Measurements from ENCODE around the gene DDB1.
A peak's percentile ranks its signal among the peaks of the same experiment; 100 is the strongest.
"Not testable (repeated sequence)": the region's sequence is repeated elsewhere in the genome, so short reads cannot be mapped to it uniquely, and the experiment has no call there.

DDB1 gene

DNA sequence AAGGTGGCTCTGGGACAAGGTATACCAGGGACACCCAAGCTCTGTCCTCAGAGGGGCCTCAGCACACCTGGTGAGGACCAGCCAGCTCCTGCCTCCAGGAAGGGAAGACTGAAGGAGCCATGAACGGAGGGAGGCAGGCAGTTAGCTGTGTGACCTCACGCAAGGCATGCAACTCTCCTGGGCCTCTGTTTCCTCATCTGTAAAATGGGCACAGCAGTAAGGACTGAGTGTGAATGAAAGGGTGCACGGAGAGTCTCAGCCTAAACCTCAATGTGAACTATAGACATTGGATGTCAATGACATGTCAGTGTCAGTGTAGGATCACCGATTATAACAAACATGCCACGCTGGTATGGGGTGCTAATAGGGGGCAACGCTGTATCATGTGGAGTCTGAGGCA is 73.5 kb downstream of the DDB1 start:
- WGBS (ENCODE audit: insufficient coverage): 100% methylated on average over 5 of the region's 6 CpGs
- H3K27ac ChIP-seq (ENCODE audit: insufficient read depth in 1 of 2, low read depth in 1 of 2, low read length in 2 of 2, poor library complexity in 1 of 2, severe bottlenecking in 2 of 2): no peak overlapping the region
- peaks cover 0 to 5% (median 3%) of the 10 kb centered on the region in 4 experiments for H3K36me3 ChIP-seq (ENCODE audit: control insufficient read depth in 4 of 4, insufficient read depth in 4 of 4, low read length in 3 of 4)
- no peaks in the 10 kb centered on the region for H3K27me3 ChIP-seq (replicated peaks in 2 of 5; ENCODE audit: control insufficient read depth in 4 of 5, insufficient read depth in 5 of 5, low read length in 4 of 5)
- no peaks in the 10 kb centered on the region for H3K9me3 ChIP-seq (ENCODE audit: control extremely low read depth in 1 of 5, control insufficient read depth in 4 of 5, insufficient read depth in 2 of 5, low read depth in 1 of 5, low read length in 4 of 5)
- no peak for DNase-seq
- no peak overlapping the region for H3K4me3 ChIP-seq (ENCODE audit: control insufficient read depth in 1 of 7, extremely low read depth in 1 of 7, insufficient read depth in 4 of 7, low read depth in 2 of 7, low read length in 6 of 7)
- H3K4me1 ChIP-seq (ENCODE audit: control extremely low read depth in 1 of 4, control insufficient read depth in 4 of 4, insufficient read depth in 4 of 4, low read length in 3 of 4): peaks cover 0 to 2% (median 0%) of the 10 kb centered on the region in 4 experiments
- ChIA-PET POLR2A (no interaction called here), CTCF (interaction anchor here (1.1 kb wide), 1 partner anchor 11 kb away, joined by 3 read pairs; no protein-coding TSS in a partner anchor)

DNA sequence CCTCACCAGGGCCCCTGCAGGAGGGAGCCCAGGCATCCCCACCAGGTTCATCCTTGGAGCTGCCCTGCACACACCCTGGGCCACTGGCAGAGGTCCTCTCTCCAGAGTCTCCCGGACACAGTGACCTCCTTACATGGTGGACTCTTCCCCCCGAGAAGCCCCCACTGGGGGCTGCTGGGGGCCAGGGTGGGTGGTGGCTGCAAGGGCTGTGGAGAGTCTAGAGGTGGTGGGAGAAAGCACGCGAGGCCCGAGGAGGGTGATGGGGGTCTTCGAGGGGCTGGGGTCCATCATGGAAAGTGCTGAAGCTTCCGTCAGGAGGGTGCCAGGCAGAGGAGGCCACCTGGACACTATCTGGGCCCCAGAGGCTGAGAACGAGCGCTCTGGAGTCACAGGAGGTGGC is 74.4 kb downstream of the DDB1 start:
- WGBS (ENCODE audit: insufficient coverage): 92% methylated on average over 8 of the region's 9 CpGs
- DNase-seq: no peak
- no peak overlapping the region for H3K4me3 ChIP-seq (ENCODE audit: control insufficient read depth in 1 of 7, extremely low read depth in 1 of 7, insufficient read depth in 4 of 7, low read depth in 2 of 7, low read length in 6 of 7)
- H3K27ac ChIP-seq (ENCODE audit: insufficient read depth in 1 of 2, low read depth in 1 of 2, low read length in 2 of 2, poor library complexity in 1 of 2, severe bottlenecking in 2 of 2): no peak overlapping the region
- peaks cover 0 to 2% (median 0%) of the 10 kb centered on the region in 4 experiments for H3K4me1 ChIP-seq (ENCODE audit: control extremely low read depth in 1 of 4, control insufficient read depth in 4 of 4, insufficient read depth in 4 of 4, low read length in 3 of 4)
- no peaks in the 10 kb centered on the region for H3K9me3 ChIP-seq (ENCODE audit: control extremely low read depth in 1 of 5, control insufficient read depth in 4 of 5, insufficient read depth in 2 of 5, low read depth in 1 of 5, low read length in 4 of 5)
- POLR2A ChIA-PET: no interaction called here
- H3K27me3 ChIP-seq (replicated peaks in 2 of 5; ENCODE audit: control insufficient read depth in 4 of 5, insufficient read depth in 5 of 5, low read length in 4 of 5): no peaks in the 10 kb centered on the region
- H3K36me3 ChIP-seq (ENCODE audit: control insufficient read depth in 4 of 4, insufficient read depth in 4 of 4, low read length in 3 of 4): peaks cover 0 to 4% (median 3%) of the 10 kb centered on the region in 4 experiments
- CTCF ChIA-PET: interaction anchor here (1.1 kb wide), 1 partner anchor 12 kb away, joined by 3 read pairs; no protein-coding TSS in a partner anchor

DNA sequence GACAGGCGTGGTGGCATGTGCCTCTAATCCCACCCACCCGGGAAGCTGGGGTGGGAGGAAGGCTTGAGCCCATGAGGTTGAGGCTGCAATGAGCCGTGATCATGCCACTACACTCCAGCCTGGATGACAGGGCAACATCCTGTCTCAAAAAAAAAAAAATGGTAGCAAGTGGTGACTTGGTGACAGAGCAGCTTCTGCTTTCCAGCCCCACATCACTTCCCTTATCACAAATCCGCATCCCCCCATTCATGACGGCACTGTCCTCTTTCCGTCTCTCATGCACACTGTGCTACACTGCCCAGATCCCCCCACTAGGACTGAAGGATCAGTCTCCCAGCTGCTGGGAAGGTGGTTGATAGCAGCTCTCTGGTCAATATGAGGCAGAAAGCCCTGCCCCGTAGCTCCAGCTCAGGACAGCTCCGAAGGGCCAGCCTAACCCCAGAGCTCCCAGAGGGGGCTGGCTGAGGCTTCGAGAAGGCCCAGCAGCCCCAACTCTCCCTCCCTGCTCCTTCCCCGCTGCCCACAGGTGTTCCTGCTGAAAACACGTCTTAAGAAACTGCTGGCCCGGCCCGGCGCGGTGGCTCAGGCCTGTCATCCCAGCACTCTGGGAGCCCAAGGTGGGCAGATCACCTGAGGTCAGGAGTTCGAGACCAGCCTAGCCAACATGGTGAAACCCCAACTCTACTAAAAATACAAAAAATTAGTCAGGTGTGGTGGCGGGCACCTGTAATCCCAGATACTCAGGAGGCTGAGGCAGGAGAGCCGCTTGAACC is 76.0 kb downstream of the DDB1 start:
- CTCF ChIA-PET: interaction anchor here (0.6 to 6.3 kb wide), 4 partner anchors 34 to 140 kb away, joined by 3 to 30 read pairs (median 4); partner anchors contain the start of gene VWCE

DNA sequence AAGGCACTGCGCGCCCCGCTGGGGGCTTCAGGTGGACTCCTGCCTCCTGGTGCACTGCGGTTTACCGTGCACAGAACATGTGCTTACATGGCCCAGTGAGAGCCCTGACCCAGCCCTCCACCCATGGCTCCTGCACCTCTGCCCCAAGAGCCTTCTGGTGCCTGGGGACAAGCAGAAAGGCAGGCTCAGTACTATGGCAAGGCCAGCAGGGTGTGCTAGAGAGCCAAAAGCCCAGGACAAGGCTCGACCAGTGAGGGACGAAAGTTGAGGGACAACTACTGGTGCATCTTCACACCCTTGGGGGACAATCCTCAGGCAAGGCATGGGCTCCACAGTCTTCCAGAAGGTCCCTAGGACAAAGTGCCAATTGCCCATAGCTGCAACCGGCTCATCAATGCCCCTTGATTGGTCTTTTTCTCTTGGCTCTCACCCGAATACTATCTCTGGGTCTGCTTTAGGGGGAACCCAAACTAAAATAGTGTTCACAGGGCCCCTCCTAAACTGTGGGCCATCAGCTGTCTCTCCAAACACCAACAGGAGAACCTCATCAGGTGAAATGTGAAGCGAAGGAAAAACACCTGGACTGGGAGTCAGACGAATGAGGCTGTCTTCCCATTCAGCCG is 78.4 kb downstream of the DDB1 start:
- WGBS (ENCODE audit: insufficient coverage): 60% methylated on average over 10 of the region's 12 CpGs
- no peak overlapping the region for H3K4me3 ChIP-seq (ENCODE audit: control insufficient read depth in 1 of 7, extremely low read depth in 1 of 7, insufficient read depth in 4 of 7, low read depth in 2 of 7, low read length in 6 of 7)
- H3K9me3 ChIP-seq (ENCODE audit: control extremely low read depth in 1 of 5, control insufficient read depth in 4 of 5, insufficient read depth in 2 of 5, low read depth in 1 of 5, low read length in 4 of 5): no peaks in the 10 kb centered on the region
- peaks cover 0 to 2% (median 0%) of the 10 kb centered on the region in 4 experiments for H3K4me1 ChIP-seq (ENCODE audit: control extremely low read depth in 1 of 4, control insufficient read depth in 4 of 4, insufficient read depth in 4 of 4, low read length in 3 of 4)
- no peaks in the 10 kb centered on the region for H3K27me3 ChIP-seq (replicated peaks in 2 of 5; ENCODE audit: control insufficient read depth in 4 of 5, insufficient read depth in 5 of 5, low read length in 4 of 5)
- ChIA-PET POLR2A (interaction anchor here (0.7 kb wide), 1 partner anchor 997 kb away, joined by 3 read pairs; no protein-coding TSS in a partner anchor), CTCF (interaction anchor here (0.6 to 6.3 kb wide), 11 partner anchors 10 to 1049 kb away, joined by 3 to 30 read pairs (median 3); partner anchors contain the start of gene VWCE)
- no peak overlapping the region for H3K27ac ChIP-seq (ENCODE audit: insufficient read depth in 1 of 2, low read depth in 1 of 2, low read length in 2 of 2, poor library complexity in 1 of 2, severe bottlenecking in 2 of 2)
- peak; percentile 56 to 73 (median 62) for DNase-seq
- H3K36me3 ChIP-seq (ENCODE audit: control insufficient read depth in 4 of 4, insufficient read depth in 4 of 4, low read length in 3 of 4): peaks cover 0 to 2% (median under 1%) of the 10 kb centered on the region in 4 experiments

More for the DNA sequence above, 76.0 kb downstream of the DDB1 start:
- Histone ChIP-seq H3K27me3 (replicated peaks in 2 of 5; ENCODE audit: control insufficient read depth in 4 of 5, insufficient read depth in 5 of 5, low read length in 4 of 5) (no peaks in the 10 kb centered on the region), H3K36me3 (ENCODE audit: control insufficient read depth in 4 of 4, insufficient read depth in 4 of 4, low read length in 3 of 4) (peaks cover 0 to 2% (median under 1%) of the 10 kb centered on the region in 4 experiments), H3K4me3 (ENCODE audit: control insufficient read depth in 1 of 7, extremely low read depth in 1 of 7, insufficient read depth in 4 of 7, low read depth in 2 of 7, low read length in 6 of 7) (no peak overlapping the region), H3K4me1 (ENCODE audit: control extremely low read depth in 1 of 4, control insufficient read depth in 4 of 4, insufficient read depth in 4 of 4, low read length in 3 of 4) (peaks cover 0 to 2% (median 0%) of the 10 kb centered on the region in 4 experiments), H3K9me3 (ENCODE audit: control extremely low read depth in 1 of 5, control insufficient read depth in 4 of 5, insufficient read depth in 2 of 5, low read depth in 1 of 5, low read length in 4 of 5) (no peaks in the 10 kb centered on the region), H3K27ac (ENCODE audit: insufficient read depth in 1 of 2, low read depth in 1 of 2, low read length in 2 of 2, poor library complexity in 1 of 2, severe bottlenecking in 2 of 2) (no peak overlapping the region)
- POLR2A ChIA-PET: no interaction called here
- DNase-seq: peak; percentile 51 to 90 (median 88)
- WGBS (ENCODE audit: insufficient coverage): 86% methylated on average over 16 of the region's 18 CpGs

DNA sequence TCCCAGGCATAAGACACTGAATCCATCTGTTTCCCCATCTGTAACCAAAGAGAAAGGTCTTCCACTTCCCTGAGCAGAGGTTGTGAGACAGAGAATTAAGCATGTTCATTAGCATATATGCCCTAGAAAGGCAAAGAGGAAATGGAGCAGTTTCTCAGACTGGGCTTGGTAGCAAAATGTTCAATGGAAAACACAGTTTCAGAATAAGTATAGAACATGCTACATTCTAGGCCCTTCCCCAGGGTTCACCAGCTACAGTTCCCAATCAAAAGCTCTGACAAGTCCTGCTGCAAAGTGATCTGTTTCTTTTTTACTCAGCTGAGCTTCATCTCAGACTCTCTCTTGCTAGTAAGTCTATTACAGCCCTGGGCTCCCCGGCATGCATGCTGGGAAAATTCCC is 80.6 kb downstream of the DDB1 start:
- H3K4me1 ChIP-seq (ENCODE audit: control extremely low read depth in 1 of 4, control insufficient read depth in 4 of 4, insufficient read depth in 4 of 4, low read length in 3 of 4); H3K27me3 ChIP-seq (replicated peaks in 2 of 5; ENCODE audit: control insufficient read depth in 4 of 5, insufficient read depth in 5 of 5, low read length in 4 of 5); H3K27ac ChIP-seq (ENCODE audit: insufficient read depth in 1 of 2, low read depth in 1 of 2, low read length in 2 of 2, poor library complexity in 1 of 2, severe bottlenecking in 2 of 2); H3K4me3 ChIP-seq (ENCODE audit: control insufficient read depth in 1 of 7, extremely low read depth in 1 of 7, insufficient read depth in 4 of 7, low read depth in 2 of 7, low read length in 6 of 7); DNase-seq; H3K36me3 ChIP-seq (ENCODE audit: control insufficient read depth in 4 of 4, insufficient read depth in 4 of 4, low read length in 3 of 4); POLR2A ChIA-PET; H3K9me3 ChIP-seq (ENCODE audit: control extremely low read depth in 1 of 5, control insufficient read depth in 4 of 5, insufficient read depth in 2 of 5, low read depth in 1 of 5, low read length in 4 of 5): not testable (repeated sequence)
- WGBS (ENCODE audit: insufficient coverage): 100% methylated on average over 1 of the region's 1 CpG
- CTCF ChIA-PET: interaction anchor here (1.4 to 6.3 kb wide), 2 partner anchors 42 to 132 kb away, joined by 3 to 30 read pairs; partner anchors contain the start of gene VWCE

DNA sequence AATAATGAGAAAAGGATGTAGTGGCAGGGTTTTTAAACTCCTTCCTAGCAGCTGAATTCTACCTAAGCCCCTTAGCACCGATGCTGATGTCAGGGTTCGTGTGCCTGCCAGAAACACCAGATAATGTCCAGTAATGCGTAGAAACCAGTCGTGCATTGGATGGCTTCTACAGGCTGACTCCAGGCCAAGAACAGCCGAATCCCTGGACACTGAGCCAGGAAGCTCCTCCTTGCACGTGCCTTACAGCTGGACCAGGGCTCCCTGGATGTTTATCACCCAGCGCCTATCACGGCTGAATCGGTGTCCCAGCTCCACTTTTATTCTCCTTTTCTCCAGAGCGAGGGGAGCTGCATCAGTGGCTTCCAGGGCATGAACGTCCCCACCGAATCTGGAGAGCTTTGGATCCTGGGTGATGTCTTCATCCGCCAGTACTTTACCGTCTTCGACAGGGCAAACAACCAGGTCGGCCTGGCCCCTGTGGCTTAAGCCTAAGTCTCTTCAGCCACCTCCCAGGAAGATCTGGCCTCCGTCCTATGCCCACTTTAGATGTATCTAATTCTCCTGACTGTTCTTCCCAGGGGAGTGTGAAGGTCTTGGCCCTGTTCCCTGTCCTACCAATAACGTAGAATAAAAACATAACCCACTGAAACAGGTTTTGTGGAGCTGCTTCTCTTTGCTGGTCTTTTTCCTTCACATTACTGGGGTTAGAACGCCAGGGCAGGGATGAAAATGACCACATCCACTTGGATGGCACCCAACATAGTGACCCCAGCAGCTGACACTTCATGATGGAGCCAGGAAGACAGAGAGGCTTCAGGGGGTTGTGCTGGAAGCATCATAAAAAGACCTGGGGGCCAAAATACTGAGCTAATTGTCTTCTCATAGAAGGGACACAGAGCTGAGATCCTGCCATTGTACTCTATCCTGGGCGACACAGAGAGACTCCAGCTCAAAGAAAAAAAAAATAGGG is 81.8 kb downstream of the DDB1 start:
- H3K36me3 ChIP-seq (ENCODE audit: control insufficient read depth in 4 of 4, insufficient read depth in 4 of 4, low read length in 3 of 4); H3K9me3 ChIP-seq (ENCODE audit: control extremely low read depth in 1 of 5, control insufficient read depth in 4 of 5, insufficient read depth in 2 of 5, low read depth in 1 of 5, low read length in 4 of 5); H3K4me3 ChIP-seq (ENCODE audit: control insufficient read depth in 1 of 7, extremely low read depth in 1 of 7, insufficient read depth in 4 of 7, low read depth in 2 of 7, low read length in 6 of 7); DNase-seq; H3K4me1 ChIP-seq (ENCODE audit: control extremely low read depth in 1 of 4, control insufficient read depth in 4 of 4, insufficient read depth in 4 of 4, low read length in 3 of 4); POLR2A ChIA-PET; H3K27me3 ChIP-seq (replicated peaks in 2 of 5; ENCODE audit: control insufficient read depth in 4 of 5, insufficient read depth in 5 of 5, low read length in 4 of 5); H3K27ac ChIP-seq (ENCODE audit: insufficient read depth in 1 of 2, low read depth in 1 of 2, low read length in 2 of 2, poor library complexity in 1 of 2, severe bottlenecking in 2 of 2): not testable (repeated sequence)
- 97% methylated on average over 17 of the region's 20 CpGs for whole genome bisulfite sequencing (ENCODE audit: insufficient coverage)
- CTCF ChIA-PET: interaction anchor here (0.6 to 6.3 kb wide), 3 partner anchors 43 to 134 kb away, joined by 3 to 30 read pairs (median 3); partner anchors contain the start of gene VWCE
